Measurements from ENCODE around the gene CRELD1. TPM values are rescaled to one million over a fixed set of nuclear protein-coding genes. Genes with fewer than 3 reads are reported as not detected.

The CRELD1 gene
- total and polyA plus RNA-seq, 2 of the 13 experiments (the other 11 are each of a cell fraction or from before 2014, with no cell fraction given), result 27.1 to 61.9 TPM

- TF ChIP-seq ZNF660 (CRISPR knock-in tag; IDR thresholded peaks at IDR 0.05; ENCODE audit: borderline replicate concordance, low read depth), result no peak
- no peak for TF ChIP-seq ZNF589 (CRISPR knock-in tag; conservative IDR thresholded peaks at IDR 0.05)
- TF ChIP-seq MAX (IDR thresholded peaks at IDR 0.05), result peak; percentile 50; the same call in 1 of the 2 replicates
- TF ChIP-seq TOPORS (CRISPR knock-in tag; IDR thresholded peaks at IDR 0.05), result no peak
Measured at GRCh38 chr3:9901967-9902366, 31.7 kb upstream of the CRELD1 start (continued).

GRCh38 chr3:9902372-9903237 is 31.0 kb upstream of the CRELD1 start, which contains the start of gene IL17RE:
TSS of gene IL17RE (plus strand) at chr3:9902848. CDS start at chr3:9902933, 85 bp downstream.
- H3K9me3 ChIP-seq (ENCODE audit: low read length), result no peaks in the 10 kb centered on the region
- H3K4me1 ChIP-seq (ENCODE audit: insufficient read depth, low read length), result peaks cover 70% of the 10 kb centered on the region
- peak within 1 kb of the TSS; percentile 31 for H2AFZ ChIP-seq (ENCODE audit: low read length)
- peak within 1 kb of the TSS; percentile 92 for H3K27ac ChIP-seq (ENCODE audit: extremely low read length, insufficient read depth, low read length)
- H3K79me2 ChIP-seq (ENCODE audit: insufficient read depth, low read length), result peaks cover 15% of the 10 kb centered on the region
- ChIA-PET CTCF (ENCODE audit: low intra/inter-chr PET ratio, low total read pairs) (no interaction called here), POLR2A (interaction anchor here (0.7 to 9.3 kb wide), 20 partner anchors 9 to 500 kb away, joined by 3 to 298 read pairs (median 5); partner anchors contain the start of genes ARPC4, CIDEC, CRELD1 and IL17RC)
- H3K36me3 ChIP-seq (replicated peaks in 1 of 2; ENCODE audit: control insufficient read depth in 1 of 2, insufficient read depth in 2 of 2, low read length in 2 of 2), result peaks cover 5 to 9% of the 10 kb centered on the region in 2 experiments
- DNase-seq (ENCODE audit: low spot score) (peak; percentile 41), FAIRE-seq (peak; percentile 40), ATAC-seq (peak; percentile 70)
- intact Hi-C loops (cut with micrococcal nuclease; ENCODE audit: unreplicated experiment), result loop anchor here (5.0 kb wide), 1 partner anchor 45 kb away; no protein-coding TSS in a partner anchor
- peak within 1 kb of the TSS; percentile 76 to 92 (median 89) for H3K4me3 ChIP-seq (replicated peaks in 1 of 3; ENCODE audit: insufficient read depth in 1 of 3, low read depth in 2 of 3, low read length in 3 of 3)
- H3K27me3 ChIP-seq (ENCODE audit: control insufficient read depth in 1 of 2, insufficient read depth in 2 of 2, low read length in 2 of 2), result no peaks in the 10 kb centered on the region; a peak in 1 of 5 replicates
- peak within 1 kb of the TSS; percentile 97 for H3K4me2 ChIP-seq (ENCODE audit: low read depth, low read length)
- in situ Hi-C loops (cut with HindIII; ENCODE audit: extremely low pct_ligation_motif_present, low pct_unique_long_range_greater_than_20kb), result no loop called here
- no TSS peak for BruUV-seq (replicated peaks)
- 2% methylated on average over 12 of the region's 13 CpGs for WGBS (ENCODE audit: low lambda C conversion rate)
- no peaks in the 10 kb centered on the region for H4K20me1 ChIP-seq (ENCODE audit: insufficient read depth, low read length)
- peak within 1 kb of the TSS; percentile 83 for H3K9ac ChIP-seq (ENCODE audit: insufficient read depth, low read depth, low read length)
- TF ChIP-seq ZNF224 (CRISPR knock-in tag; IDR thresholded peaks at IDR 0.05) (no peak), ZNF776 (CRISPR knock-in tag; IDR thresholded peaks at IDR 0.05) (no peak), STAT5B (CRISPR knock-in tag; IDR thresholded peaks at IDR 0.05) (no peak), MED8 (CRISPR knock-in tag; IDR thresholded peaks at IDR 0.05; ENCODE audit: insufficient replicate concordance) (peak; percentile 45), ZNF512 (CRISPR knock-in tag; IDR thresholded peaks at IDR 0.05) (no peak), ZNF337 (CRISPR knock-in tag; IDR thresholded peaks at IDR 0.05; ENCODE audit: borderline replicate concordance, low read depth) (no peak; the same call in 1 of the 2 replicates), MYC (CRISPR knock-in tag; IDR thresholded peaks at IDR 0.05; ENCODE audit: borderline replicate concordance) (no peak), ZNF576 (CRISPR knock-in tag; IDR thresholded peaks at IDR 0.05) (peak; percentile 54; the same call in 1 of the 2 replicates), HNF1A (IDR thresholded peaks at IDR 0.05; ENCODE audit: low read depth) (no peak), HNF1A (CRISPR knock-in tag; IDR thresholded peaks at IDR 0.05; ENCODE audit: borderline replicate concordance) (peak; percentile 55; the same call in 1 of the 2 replicates), ZFP82 (CRISPR knock-in tag; IDR thresholded peaks at IDR 0.05; ENCODE audit: borderline replicate concordance) (no peak)
